OCI-LY1 (cell line): ENCODE results near the gene THBS4.

Experiments used
- H2AFZ ChIP-seq: fragments of 200-600 bp; sonication (generic), shearing (Covaris generic); 2 replicates; pipeline ENCODE4 v1.6.0; 2014; ENCODE audit warnings: antibody characterized with exemption, mild to moderate bottlenecking, low read length
- H3F3A ChIP-seq: fragments of 200-600 bp; sonication (generic), shearing (Covaris generic); 2 replicates; pipeline ENCODE4 v1.6.0; 2014; ENCODE audit warnings: mild to moderate bottlenecking, antibody characterized with exemption, low read length, moderate library complexity; ENCODE audit not compliant: insufficient read depth
- H3K27ac ChIP-seq: fragments of 200-600 bp; sonication (generic); 2 replicates; pipeline ENCODE4 v1.5.1; 2014; ENCODE audit warnings: low read length, mixed run types, mild to moderate bottlenecking, low read depth; ENCODE audit not compliant: poor library complexity, severe bottlenecking
- H3K27me3 ChIP-seq: fragments of 200-600 bp; sonication (generic); 2 replicates; pipeline ENCODE4 v1.6.0; 2014; ENCODE audit warnings: antibody characterized with exemption, mild to moderate bottlenecking, low read length, moderate library complexity; ENCODE audit not compliant: insufficient read depth
- H3K36me3 ChIP-seq: fragments of 200-600 bp; sonication (generic); 2 replicates; pipeline ENCODE4 v1.6.1; 2014; ENCODE audit warnings: mild to moderate bottlenecking, antibody characterized with exemption, low read length, moderate library complexity, mixed read lengths; ENCODE audit not compliant: insufficient read depth
- H3K4me1 ChIP-seq: fragments of 200-600 bp; sonication (generic); 2 replicates; pipeline ENCODE4 v1.5.1; 2014; ENCODE audit warnings: mild to moderate bottlenecking, low read length, moderate library complexity; ENCODE audit not compliant: insufficient read depth, severe bottlenecking
- H3K4me2 ChIP-seq: fragments of 200-600 bp; sonication (generic), shearing (Covaris generic); 2 replicates; pipeline ENCODE4 v1.6.1; 2014; ENCODE audit warnings: low read length
- H3K4me3 ChIP-seq: fragments of 200-600 bp; sonication (generic); 2 replicates; pipeline ENCODE4 v1.5.1; 2014; ENCODE audit warnings: low read length, low read depth, mild to moderate bottlenecking, mixed read lengths; ENCODE audit not compliant: poor library complexity, severe bottlenecking
- H3K79me2 ChIP-seq: fragments of 200-600 bp; shearing (Covaris generic); 2 replicates; pipeline ENCODE4 v1.6.1; 2016; ENCODE audit warnings: mixed run types, low read length, mixed read lengths; ENCODE audit not compliant: insufficient read depth
- H3K9ac ChIP-seq: fragments of 200-600 bp; sonication (generic), shearing (Covaris generic); 2 replicates; pipeline ENCODE4 v1.6.1; 2014; ENCODE audit warnings: mild to moderate bottlenecking, low read length, mixed read lengths
- H3K9me2 ChIP-seq: fragments of 200-600 bp; sonication (generic), shearing (Covaris generic); 2 replicates; pipeline ENCODE4 v1.6.1; 2014; ENCODE audit warnings: low read depth, mild to moderate bottlenecking, low read length, mixed read lengths
- H3K9me3 ChIP-seq: fragments of 200-600 bp; shearing (Covaris generic); 2 replicates; pipeline ENCODE4 v1.6.1; 2014; ENCODE audit warnings: low read length, mixed read lengths
- H4K20me1 ChIP-seq: fragments of 200-600 bp; sonication (generic), shearing (Covaris generic); 2 replicates; pipeline ENCODE4 v1.6.0; 2016; ENCODE audit warnings: mild to moderate bottlenecking, low read length; ENCODE audit not compliant: insufficient read depth
- CTCF ChIP-seq: fragments of 200-600 bp; sonication (generic), shearing (Covaris generic); IDR thresholded peaks from 2 replicates; pipeline ENCODE4 v1.5.1; 2017; ENCODE audit warnings: mild to moderate bottlenecking, antibody characterized with exemption, low read length, moderate library complexity, mixed read lengths
- EZH2 ChIP-seq: fragments of 200-600 bp; sonication (generic), shearing (Covaris generic); IDR thresholded peaks from 2 replicates; pipeline ENCODE4 v1.8.0; 2017; ENCODE audit warnings: borderline replicate concordance, mixed run types, mild to moderate bottlenecking, antibody characterized with exemption, low read length, moderate library complexity, mixed read lengths

THBS4 gene

GRCh38 chr5:80072103-80073073 is 37.2 kb downstream of the THBS4 start:
- Histone ChIP-seq H3K9me2 (no peaks in the 10 kb centered on the region), H4K20me1 (no peaks in the 10 kb centered on the region), H3K36me3 (no peaks in the 10 kb centered on the region), H3K4me1 (no peaks in the 10 kb centered on the region), H3K9ac (no peak overlapping the region), H2AFZ (no peak overlapping the region), H3F3A (no peaks in the 10 kb centered on the region), H3K27me3 (no peaks in the 10 kb centered on the region), H3K27ac (no peak overlapping the region), H3K4me2 (no peak overlapping the region), H3K79me2 (no peaks in the 10 kb centered on the region), H3K9me3 (no peaks in the 10 kb centered on the region), H3K4me3 (no peak overlapping the region)
- no peak for TF ChIP-seq CTCF
- no peak for TF ChIP-seq EZH2

- Histone ChIP-seq H3K27me3 (no peaks in the 10 kb centered on the region), H3K9me3 (no peaks in the 10 kb centered on the region), H3K27ac (no peak overlapping the region), H3K9me2 (no peaks in the 10 kb centered on the region), H3F3A (no peaks in the 10 kb centered on the region; the same call in 1 of the 2 replicates), H3K4me1 (no peaks in the 10 kb centered on the region), H3K9ac (no peak overlapping the region), H3K79me2 (no peaks in the 10 kb centered on the region), H3K4me2 (no peak overlapping the region), H2AFZ (no peak overlapping the region), H3K4me3 (no peak overlapping the region), H4K20me1 (no peaks in the 10 kb centered on the region), H3K36me3 (no peaks in the 10 kb centered on the region)
- TF ChIP-seq EZH2 (no peak), CTCF (no peak)
Observed at GRCh38 chr5:80076131-80077050, 41.2 kb downstream of the THBS4 start.

GRCh38 chr5:80077051-80077714 is 42.0 kb downstream of the THBS4 start:
- H3K36me3 ChIP-seq, result no peaks in the 10 kb centered on the region
- no peak for TF ChIP-seq EZH2
- no peak for TF ChIP-seq CTCF
- no peak overlapping the region for H2AFZ ChIP-seq
- H3K4me3 ChIP-seq, result no peak overlapping the region
- no peaks in the 10 kb centered on the region for H3K79me2 ChIP-seq
- no peak overlapping the region for H3K27ac ChIP-seq
- H3K9me3 ChIP-seq, result no peaks in the 10 kb centered on the region
- no peak overlapping the region for H3K9ac ChIP-seq
- H3K9me2 ChIP-seq, result no peaks in the 10 kb centered on the region
- no peaks in the 10 kb centered on the region for H4K20me1 ChIP-seq
- H3F3A ChIP-seq, result no peaks in the 10 kb centered on the region; the same call in 1 of the 2 replicates
- H3K27me3 ChIP-seq, result no peaks in the 10 kb centered on the region
- no peaks in the 10 kb centered on the region for H3K4me1 ChIP-seq
- H3K4me2 ChIP-seq, result no peak overlapping the region
